ENCODE measurements around the gene APOBEC2. TPM values are rescaled to one million over a fixed set of nuclear protein-coding genes. Genes with fewer than 3 reads are reported as not detected.

The APOBEC2 gene
- total and polyA plus RNA-seq, 9 of the 15 experiments (the other 6 are each of a cell fraction or from before 2014, with no cell fraction given) = 0.25 to 1.6 TPM; not detected in 7

DNA sequence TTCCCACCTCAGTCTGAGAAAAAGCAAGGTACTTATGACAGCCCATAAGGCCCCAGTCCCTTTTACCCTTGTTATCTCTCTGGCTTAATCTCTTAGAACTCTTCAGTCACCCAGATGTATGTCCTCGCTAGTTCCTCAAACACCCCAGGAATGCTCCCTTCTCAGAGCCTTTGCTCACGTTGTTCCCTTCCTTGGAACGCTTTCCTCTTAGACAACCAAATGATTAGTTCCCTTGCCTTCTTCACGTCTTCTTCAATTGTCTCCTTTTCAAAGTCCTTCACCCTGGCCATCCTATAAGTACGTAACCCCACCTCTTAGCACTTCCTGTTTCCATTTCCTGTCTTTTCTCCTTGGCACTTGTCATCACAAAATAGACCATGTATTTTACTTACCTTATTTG lies 1.1 kb upstream of the APOBEC2 start:
- H3K9ac ChIP-seq (ENCODE audit: insufficient read depth in 1 of 2, low read depth in 2 of 2, low read length in 2 of 2) = no peak overlapping the region
- no peaks in the 10 kb centered on the region for H3K36me3 ChIP-seq (ENCODE audit: control insufficient read depth, insufficient read depth, low read length)
- no peak overlapping the region for H3K4me2 ChIP-seq (ENCODE audit: insufficient read depth, low read length)
- POLR2A ChIA-PET = interaction anchor here (1.7 kb wide), 1 partner anchor 24 kb away, joined by 4 read pairs; no protein-coding TSS in a partner anchor
- intact Hi-C loops (cut with micrococcal nuclease) (no loop called here), in situ Hi-C loops (cut with MboI) (no loop called here)
- no peak overlapping the region for H3K4me3 ChIP-seq
- no peaks in the 10 kb centered on the region for H3K9me1 ChIP-seq (ENCODE audit: control insufficient read depth, insufficient read depth, low read length)
- no peaks in the 10 kb centered on the region for H3K9me3 ChIP-seq (replicated peaks; ENCODE audit: control insufficient read depth, insufficient read depth, low read depth, low read length)
- ATAC-seq = peak; percentile 22; the same call in 1 of the 3 replicates
- 46% methylated on average over 5 of the region's 5 CpGs for WGBS (ENCODE audit: insufficient coverage, low coverage, missing lambda C conversion rate)
- H3K27me3 ChIP-seq (ENCODE audit: control insufficient read depth in 2 of 2, insufficient read depth in 2 of 2, low read length in 2 of 2) = no peaks in the 10 kb centered on the region
- peaks cover 4 to 12% of the 10 kb centered on the region in 2 experiments for H3K4me1 ChIP-seq (replicated peaks in 1 of 2; ENCODE audit: control insufficient read depth in 2 of 2, insufficient read depth in 2 of 2, low read length in 2 of 2)
- no TSS peak for BruUV-seq (replicated peaks)
- peak overlapping the region; percentile 71 for H2AFZ ChIP-seq (ENCODE audit: low read depth, low read length)
- no peaks in the 10 kb centered on the region for H3K79me2 ChIP-seq (ENCODE audit: control insufficient read depth, insufficient read depth, low read length)
- CTCF ChIA-PET (ENCODE audit: low intra/inter-chr PET ratio) = no interaction called here
- no peak for FAIRE-seq
- 0 out of 2 replicates have a peak, but pooled peaks cover 4% of the 10 kb centered on the region for H4K20me1 ChIP-seq (replicated peaks; ENCODE audit: control insufficient read depth, insufficient read depth, low read length)
- H3K27ac ChIP-seq (ENCODE audit: extremely low read depth, low read depth, low read length) = no peak overlapping the region
- DNase-seq (ENCODE audit: extremely low read depth in 1 of 4, low spot score in 3 of 4) = no peak
- TF ChIP-seq, protein P1, sequence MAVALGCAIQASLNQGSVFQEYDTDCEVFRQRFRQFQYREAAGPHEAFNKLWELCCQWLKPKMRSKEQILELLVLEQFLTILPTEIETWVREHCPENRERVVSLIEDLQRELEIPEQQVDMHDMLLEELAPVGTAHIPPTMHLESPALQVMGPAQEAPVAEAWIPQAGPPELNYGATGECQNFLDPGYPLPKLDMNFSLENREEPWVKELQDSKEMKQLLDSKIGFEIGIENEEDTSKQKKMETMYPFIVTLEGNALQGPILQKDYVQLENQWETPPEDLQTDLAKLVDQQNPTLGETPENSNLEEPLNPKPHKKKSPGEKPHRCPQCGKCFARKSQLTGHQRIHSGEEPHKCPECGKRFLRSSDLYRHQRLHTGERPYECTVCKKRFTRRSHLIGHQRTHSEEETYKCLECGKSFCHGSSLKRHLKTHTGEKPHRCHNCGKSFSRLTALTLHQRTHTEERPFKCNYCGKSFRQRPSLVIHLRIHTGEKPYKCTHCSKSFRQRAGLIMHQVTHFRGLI (CRISPR knock-in tag; IDR thresholded peaks at IDR 0.05) = peak; percentile 37; the same call in 1 of the 2 replicates
- TF ChIP-seq, protein P2, sequence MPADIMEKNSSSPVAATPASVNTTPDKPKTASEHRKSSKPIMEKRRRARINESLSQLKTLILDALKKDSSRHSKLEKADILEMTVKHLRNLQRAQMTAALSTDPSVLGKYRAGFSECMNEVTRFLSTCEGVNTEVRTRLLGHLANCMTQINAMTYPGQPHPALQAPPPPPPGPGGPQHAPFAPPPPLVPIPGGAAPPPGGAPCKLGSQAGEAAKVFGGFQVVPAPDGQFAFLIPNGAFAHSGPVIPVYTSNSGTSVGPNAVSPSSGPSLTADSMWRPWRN (IDR thresholded peaks at IDR 0.05; ENCODE audit: low read depth) = no peak
- 0 out of 2 replicates have a peak, but pooled peaks have one; percentile 19 for TF ChIP-seq ERF (CRISPR knock-in tag; IDR thresholded peaks at IDR 0.05)
- no peak for TF ChIP-seq ZBTB49 (CRISPR knock-in tag; IDR thresholded peaks at IDR 0.05; ENCODE audit: borderline replicate concordance)
- peak; percentile 39; the same call in 1 of the 2 replicates for TF ChIP-seq EHMT2 (IDR thresholded peaks at IDR 0.05)
- TF ChIP-seq DMBX1 (CRISPR knock-in tag; IDR thresholded peaks at IDR 0.05; ENCODE audit: borderline replicate concordance) = no peak
- TF ChIP-seq SMAD4 (CRISPR knock-in tag; conservative IDR thresholded peaks at IDR 0.05) = 0 out of 2 replicates have a peak, but pooled peaks have one; percentile 34
- peak; percentile 89 for TF ChIP-seq ELF4 (CRISPR knock-in tag; IDR thresholded peaks at IDR 0.05)
- peak; percentile 75 for TF ChIP-seq ZNF175 (CRISPR knock-in tag; IDR thresholded peaks at IDR 0.05; ENCODE audit: low read depth)
- peak; percentile 64; the same call in 1 of the 2 replicates for TF ChIP-seq ZNF766 (CRISPR knock-in tag; conservative IDR thresholded peaks at IDR 0.05)
- TF ChIP-seq HEY1 (CRISPR knock-in tag; IDR thresholded peaks at IDR 0.05; ENCODE audit: borderline replicate concordance) = no peak
- TF ChIP-seq KLF6 (CRISPR knock-in tag; IDR thresholded peaks at IDR 0.05; ENCODE audit: borderline replicate concordance) = peak; percentile 55; the same call in 1 of the 2 replicates
- no peak for TF ChIP-seq POLR3A (IDR thresholded peaks at IDR 0.05; ENCODE audit: borderline replicate concordance, extremely low read depth, insufficient read depth, insufficient read length)
- peak; percentile 56; the same call in 1 of the 2 replicates for TF ChIP-seq ELF1 (tag; IDR thresholded peaks at IDR 0.05)
- TF ChIP-seq, protein P3, sequence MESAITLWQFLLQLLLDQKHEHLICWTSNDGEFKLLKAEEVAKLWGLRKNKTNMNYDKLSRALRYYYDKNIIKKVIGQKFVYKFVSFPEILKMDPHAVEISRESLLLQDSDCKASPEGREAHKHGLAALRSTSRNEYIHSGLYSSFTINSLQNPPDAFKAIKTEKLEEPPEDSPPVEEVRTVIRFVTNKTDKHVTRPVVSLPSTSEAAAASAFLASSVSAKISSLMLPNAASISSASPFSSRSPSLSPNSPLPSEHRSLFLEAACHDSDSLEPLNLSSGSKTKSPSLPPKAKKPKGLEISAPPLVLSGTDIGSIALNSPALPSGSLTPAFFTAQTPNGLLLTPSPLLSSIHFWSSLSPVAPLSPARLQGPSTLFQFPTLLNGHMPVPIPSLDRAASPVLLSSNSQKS (CRISPR knock-in tag; IDR thresholded peaks at IDR 0.05) = no peak
- no peak for TF ChIP-seq LEF1 (IDR thresholded peaks at IDR 0.05)
- no peak for TF ChIP-seq CBFA2T2 (conservative IDR thresholded peaks at IDR 0.05)
- TF ChIP-seq POLR2AphosphoS2 (IDR thresholded peaks at IDR 0.05; ENCODE audit: low read length) = no peak

Measured in K562 (cell line).